HepG2 (cell line): ENCODE results near the gene NHERF2. TPM values are rescaled to one million over a fixed set of nuclear protein-coding genes. Genes with fewer than 3 reads are reported as not detected.

Source experiments
- ARNT ChIP-seq: fragments of 450-650 bp; IDR thresholded peaks from 2 replicates; pipeline ENCODE4 v1.6.1; 2017
- HES4 ChIP-seq: sonication (generic); formaldehyde crosslinking; IDR thresholded peaks from 2 replicates; pipeline ENCODE4 v1.9.0; 2021; ENCODE audit warnings: mild to moderate bottlenecking, missing genetic modification reagents, borderline replicate concordance
- JUND ChIP-seq: sonication (generic); formaldehyde crosslinking; IDR thresholded peaks from 2 replicates; pipeline ENCODE4 v1.8.0; 2022; ENCODE audit warnings: mild to moderate bottlenecking, missing genetic modification reagents
- MXI1 ChIP-seq: IDR thresholded peaks from 3 replicates; pipeline ENCODE4 v1.6.1; 2012; ENCODE audit warnings: low read depth, low read length, inconsistent platforms, borderline replicate concordance
- NBN ChIP-seq: fragments of 450-650 bp; conservative IDR thresholded peaks from 2 replicates; pipeline ENCODE4 v1.6.1; 2017
- NFKB2 ChIP-seq: sonication (generic); formaldehyde crosslinking; IDR thresholded peaks from 2 replicates; pipeline ENCODE4 v1.4.0; 2020; ENCODE audit warnings: missing genetic modification reagents, borderline replicate concordance
- RCOR2 ChIP-seq: IDR thresholded peaks from 2 replicates; pipeline ENCODE4 v1.6.1; 2016; ENCODE audit warnings: missing biosample characterization, missing genetic modification reagents
- ZNF24 ChIP-seq: fragments of 450-650 bp; IDR thresholded peaks from 2 replicates; pipeline ENCODE4 v1.6.1; 2017; ENCODE audit warnings: antibody characterized with exemption, mild to moderate bottlenecking
- ZNF264 ChIP-seq: sonication (generic); formaldehyde crosslinking; IDR thresholded peaks from 2 replicates; pipeline ENCODE4 v1.4.0; 2020; ENCODE audit warnings: missing genetic modification reagents
- ZNF335 ChIP-seq: sonication (generic); formaldehyde crosslinking; IDR thresholded peaks from 2 replicates; pipeline ENCODE4 v1.4.0; 2020; ENCODE audit warnings: missing genetic modification reagents
- ZNF563 ChIP-seq: sonication (generic); formaldehyde crosslinking; IDR thresholded peaks from 2 replicates; pipeline ENCODE4 v1.8.0; 2022; ENCODE audit warnings: mild to moderate bottlenecking, moderate library complexity, missing genetic modification reagents
- ZNF629 ChIP-seq: sonication (generic); formaldehyde crosslinking; conservative IDR thresholded peaks from 2 replicates; pipeline ENCODE4 v1.5.0; 2020; ENCODE audit warnings: missing genetic modification reagents
- ZNF724P ChIP-seq: sonication (generic); formaldehyde crosslinking; IDR thresholded peaks from 2 replicates; pipeline ENCODE4 v1.8.0; 2022; ENCODE audit warnings: missing genetic modification reagents, borderline replicate concordance
- ZNF83 ChIP-seq: sonication (generic); formaldehyde crosslinking; IDR thresholded peaks from 2 replicates; pipeline ENCODE4 v1.4.0; 2020; ENCODE audit warnings: missing genetic modification reagents, mild to moderate bottlenecking, borderline replicate concordance
- ZNF879 ChIP-seq: sonication (generic); formaldehyde crosslinking; IDR thresholded peaks from 2 replicates; pipeline ENCODE4 v1.8.1; 2023; ENCODE audit warnings: missing genetic modification reagents
- polyA plus RNA-seq, 8 experiments: library from polyadenylated mRNA; depleted of rRNA in 3 of 8; stranded (reverse) in 7 of 8; unstranded in 1 of 8; fragments of >200 nt; fragmentation: Illumina TruSeq in 4 of 8; extraction: Trizol in 4 of 8; gene quantifications; 2 replicates each; pipeline versions ENCODE4 v1.2.1 to v1.2.3, GENCODE V29; 2011 to 2016; ENCODE audit warnings: low read depth in 4 of 8, missing spikeins in 1 of 8, mixed read lengths in 1 of 8; ENCODE audit not compliant: insufficient read depth in 1 of 8
- total RNA-seq, 5 experiments: library from RNA; depleted of rRNA; stranded (reverse); fragments of >200 nt; fragmentation: Illumina TruSeq; extraction: Trizol; gene quantifications; 2 replicates each; pipeline ENCODE4 v1.2.3, GENCODE V29; 2016; ENCODE audit warnings: low read depth in 1 of 5
- TF ChIP-seq, protein P1 (sequence below): sonication (generic); formaldehyde crosslinking; IDR thresholded peaks from 2 replicates; pipeline ENCODE4 v1.9.0; 2021; ENCODE audit warnings: missing genetic modification reagents, borderline replicate concordance
- TF ChIP-seq, protein P2 (sequence below): sonication (generic); formaldehyde crosslinking; IDR thresholded peaks from 2 replicates; pipeline ENCODE4 v1.5.0; 2020; ENCODE audit warnings: mild to moderate bottlenecking, missing genetic modification reagents, moderate library complexity
- TF ChIP-seq, protein P3 (sequence below): sonication (generic); formaldehyde crosslinking; IDR thresholded peaks from 2 replicates; pipeline ENCODE4 v1.5.1; 2020; ENCODE audit warnings: mild to moderate bottlenecking, moderate library complexity, missing genetic modification reagents
- TF ChIP-seq, protein P4 (sequence below): IDR thresholded peaks from 2 replicates; pipeline ENCODE4 v1.6.1; 2016
- TF ChIP-seq, protein P5 (sequence below): sonication (generic); formaldehyde crosslinking; IDR thresholded peaks from 2 replicates; pipeline ENCODE4 v1.8.0; 2023; ENCODE audit warnings: mild to moderate bottlenecking, missing genetic modification reagents
- TF ChIP-seq, protein P6 (sequence below): sonication (generic); formaldehyde crosslinking; IDR thresholded peaks from 2 replicates; pipeline ENCODE4 v1.4.0; 2020; ENCODE audit warnings: missing genetic modification reagents

The NHERF2 gene
- total and polyA plus RNA-seq, 2 of the 13 experiments (the other 11 are each of a cell fraction or from before 2014, with no cell fraction given): 23.7 to 39.3 TPM

DNA sequence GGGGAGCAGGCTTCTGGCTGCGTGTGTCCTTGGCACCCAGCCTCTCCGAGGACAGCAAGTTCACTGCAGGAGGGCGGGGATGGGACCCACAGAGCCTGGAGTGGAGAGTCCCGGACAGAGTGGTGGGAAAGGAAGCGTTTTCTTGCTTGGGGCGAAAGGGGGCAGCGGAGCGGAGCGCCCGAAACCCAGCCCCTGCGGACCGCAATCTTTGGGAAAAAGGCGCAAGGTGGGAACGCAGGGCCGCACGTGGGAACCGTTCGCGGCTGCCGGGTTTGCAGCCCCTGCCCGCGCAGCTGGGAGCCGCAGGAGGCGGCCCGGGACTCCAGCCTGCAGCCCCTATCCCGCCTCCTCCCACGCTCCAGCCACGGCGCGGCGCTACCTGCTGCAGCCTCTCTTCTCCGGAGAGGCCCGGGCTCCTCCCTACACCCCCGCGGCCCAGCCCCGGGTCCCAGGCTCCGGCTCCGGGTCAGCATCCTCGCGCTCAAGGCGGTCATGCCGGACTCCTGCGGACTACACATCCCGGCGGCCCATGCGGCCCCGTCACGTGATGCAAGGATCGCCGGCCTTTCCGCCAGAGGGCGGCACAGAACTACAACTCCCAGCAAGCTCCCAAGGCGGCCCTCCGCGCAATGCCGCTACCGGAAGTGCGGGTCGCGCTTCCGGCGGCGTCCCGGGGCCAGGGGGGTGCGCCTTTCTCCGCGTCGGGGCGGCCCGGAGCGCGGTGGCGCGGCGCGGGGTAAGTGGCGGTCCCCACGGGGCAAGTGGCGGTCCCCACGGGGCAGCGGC is 20.8 kb downstream of the NHERF2 start, which contains the start of the genes NTHL1 and TSC2 (continued):
- TF ChIP-seq, protein P1, sequence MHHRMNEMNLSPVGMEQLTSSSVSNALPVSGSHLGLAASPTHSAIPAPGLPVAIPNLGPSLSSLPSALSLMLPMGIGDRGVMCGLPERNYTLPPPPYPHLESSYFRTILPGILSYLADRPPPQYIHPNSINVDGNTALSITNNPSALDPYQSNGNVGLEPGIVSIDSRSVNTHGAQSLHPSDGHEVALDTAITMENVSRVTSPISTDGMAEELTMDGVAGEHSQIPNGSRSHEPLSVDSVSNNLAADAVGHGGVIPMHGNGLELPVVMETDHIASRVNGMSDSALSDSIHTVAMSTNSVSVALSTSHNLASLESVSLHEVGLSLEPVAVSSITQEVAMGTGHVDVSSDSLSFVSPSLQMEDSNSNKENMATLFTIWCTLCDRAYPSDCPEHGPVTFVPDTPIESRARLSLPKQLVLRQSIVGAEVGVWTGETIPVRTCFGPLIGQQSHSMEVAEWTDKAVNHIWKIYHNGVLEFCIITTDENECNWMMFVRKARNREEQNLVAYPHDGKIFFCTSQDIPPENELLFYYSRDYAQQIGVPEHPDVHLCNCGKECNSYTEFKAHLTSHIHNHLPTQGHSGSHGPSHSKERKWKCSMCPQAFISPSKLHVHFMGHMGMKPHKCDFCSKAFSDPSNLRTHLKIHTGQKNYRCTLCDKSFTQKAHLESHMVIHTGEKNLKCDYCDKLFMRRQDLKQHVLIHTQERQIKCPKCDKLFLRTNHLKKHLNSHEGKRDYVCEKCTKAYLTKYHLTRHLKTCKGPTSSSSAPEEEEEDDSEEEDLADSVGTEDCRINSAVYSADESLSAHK (CRISPR knock-in tag): no peak
- peak; percentile 53; the same call in 1 of the 2 replicates for TF ChIP-seq ZNF563 (CRISPR knock-in tag)
- peak; percentile 61; the same call in 1 of the 2 replicates for TF ChIP-seq HES4
- TF ChIP-seq NBN: no peak
- TF ChIP-seq MXI1: peak; percentile 90; the same call in 2 of the 3 replicates
- no peak for TF ChIP-seq ZNF83 (CRISPR knock-in tag)
- 0 out of 2 replicates have a peak, but pooled peaks have one; percentile 2 for TF ChIP-seq ZNF629 (CRISPR knock-in tag)
- TF ChIP-seq, protein P2, sequence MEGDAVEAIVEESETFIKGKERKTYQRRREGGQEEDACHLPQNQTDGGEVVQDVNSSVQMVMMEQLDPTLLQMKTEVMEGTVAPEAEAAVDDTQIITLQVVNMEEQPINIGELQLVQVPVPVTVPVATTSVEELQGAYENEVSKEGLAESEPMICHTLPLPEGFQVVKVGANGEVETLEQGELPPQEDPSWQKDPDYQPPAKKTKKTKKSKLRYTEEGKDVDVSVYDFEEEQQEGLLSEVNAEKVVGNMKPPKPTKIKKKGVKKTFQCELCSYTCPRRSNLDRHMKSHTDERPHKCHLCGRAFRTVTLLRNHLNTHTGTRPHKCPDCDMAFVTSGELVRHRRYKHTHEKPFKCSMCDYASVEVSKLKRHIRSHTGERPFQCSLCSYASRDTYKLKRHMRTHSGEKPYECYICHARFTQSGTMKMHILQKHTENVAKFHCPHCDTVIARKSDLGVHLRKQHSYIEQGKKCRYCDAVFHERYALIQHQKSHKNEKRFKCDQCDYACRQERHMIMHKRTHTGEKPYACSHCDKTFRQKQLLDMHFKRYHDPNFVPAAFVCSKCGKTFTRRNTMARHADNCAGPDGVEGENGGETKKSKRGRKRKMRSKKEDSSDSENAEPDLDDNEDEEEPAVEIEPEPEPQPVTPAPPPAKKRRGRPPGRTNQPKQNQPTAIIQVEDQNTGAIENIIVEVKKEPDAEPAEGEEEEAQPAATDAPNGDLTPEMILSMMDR (CRISPR knock-in tag): peak; percentile 54
- TF ChIP-seq JUND (CRISPR knock-in tag): no peak
- no peak; the same call in 1 of the 2 replicates for TF ChIP-seq ZNF724P (CRISPR knock-in tag)
- TF ChIP-seq ZNF264: peak; percentile 44; the same call in 1 of the 2 replicates
- TF ChIP-seq, protein P3, sequence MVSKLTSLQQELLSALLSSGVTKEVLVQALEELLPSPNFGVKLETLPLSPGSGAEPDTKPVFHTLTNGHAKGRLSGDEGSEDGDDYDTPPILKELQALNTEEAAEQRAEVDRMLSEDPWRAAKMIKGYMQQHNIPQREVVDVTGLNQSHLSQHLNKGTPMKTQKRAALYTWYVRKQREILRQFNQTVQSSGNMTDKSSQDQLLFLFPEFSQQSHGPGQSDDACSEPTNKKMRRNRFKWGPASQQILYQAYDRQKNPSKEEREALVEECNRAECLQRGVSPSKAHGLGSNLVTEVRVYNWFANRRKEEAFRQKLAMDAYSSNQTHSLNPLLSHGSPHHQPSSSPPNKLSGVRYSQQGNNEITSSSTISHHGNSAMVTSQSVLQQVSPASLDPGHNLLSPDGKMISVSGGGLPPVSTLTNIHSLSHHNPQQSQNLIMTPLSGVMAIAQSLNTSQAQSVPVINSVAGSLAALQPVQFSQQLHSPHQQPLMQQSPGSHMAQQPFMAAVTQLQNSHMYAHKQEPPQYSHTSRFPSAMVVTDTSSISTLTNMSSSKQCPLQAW (CRISPR knock-in tag): peak; percentile 46
- no peak for TF ChIP-seq ZNF24
- TF ChIP-seq NFKB2: peak; percentile 19; the same call in 1 of the 2 replicates
- TF ChIP-seq, protein P4, sequence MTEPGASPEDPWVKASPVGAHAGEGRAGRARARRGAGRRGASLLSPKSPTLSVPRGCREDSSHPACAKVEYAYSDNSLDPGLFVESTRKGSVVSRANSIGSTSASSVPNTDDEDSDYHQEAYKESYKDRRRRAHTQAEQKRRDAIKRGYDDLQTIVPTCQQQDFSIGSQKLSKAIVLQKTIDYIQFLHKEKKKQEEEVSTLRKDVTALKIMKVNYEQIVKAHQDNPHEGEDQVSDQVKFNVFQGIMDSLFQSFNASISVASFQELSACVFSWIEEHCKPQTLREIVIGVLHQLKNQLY (CRISPR knock-in tag): peak; percentile 75
- TF ChIP-seq ZNF335 (CRISPR knock-in tag): peak; percentile 80; the same call in 1 of the 2 replicates
- TF ChIP-seq, protein P5, sequence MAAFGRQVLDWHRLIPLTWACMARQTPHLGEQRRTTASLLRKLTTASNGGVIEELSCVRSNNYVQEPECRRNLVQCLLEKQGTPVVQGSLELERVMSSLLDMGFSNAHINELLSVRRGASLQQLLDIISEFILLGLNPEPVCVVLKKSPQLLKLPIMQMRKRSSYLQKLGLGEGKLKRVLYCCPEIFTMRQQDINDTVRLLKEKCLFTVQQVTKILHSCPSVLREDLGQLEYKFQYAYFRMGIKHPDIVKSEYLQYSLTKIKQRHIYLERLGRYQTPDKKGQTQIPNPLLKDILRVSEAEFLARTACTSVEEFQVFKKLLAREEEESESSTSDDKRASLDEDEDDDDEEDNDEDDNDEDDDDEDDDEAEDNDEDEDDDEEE (CRISPR knock-in tag): peak; percentile 87
- TF ChIP-seq, protein P6, sequence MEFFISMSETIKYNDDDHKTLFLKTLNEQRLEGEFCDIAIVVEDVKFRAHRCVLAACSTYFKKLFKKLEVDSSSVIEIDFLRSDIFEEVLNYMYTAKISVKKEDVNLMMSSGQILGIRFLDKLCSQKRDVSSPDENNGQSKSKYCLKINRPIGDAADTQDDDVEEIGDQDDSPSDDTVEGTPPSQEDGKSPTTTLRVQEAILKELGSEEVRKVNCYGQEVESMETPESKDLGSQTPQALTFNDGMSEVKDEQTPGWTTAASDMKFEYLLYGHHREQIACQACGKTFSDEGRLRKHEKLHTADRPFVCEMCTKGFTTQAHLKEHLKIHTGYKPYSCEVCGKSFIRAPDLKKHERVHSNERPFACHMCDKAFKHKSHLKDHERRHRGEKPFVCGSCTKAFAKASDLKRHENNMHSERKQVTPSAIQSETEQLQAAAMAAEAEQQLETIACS (CRISPR knock-in tag): no peak
- no peak for TF ChIP-seq ARNT
- 0 out of 2 replicates have a peak, but pooled peaks have one; percentile 45 for TF ChIP-seq RCOR2
- TF ChIP-seq ZNF879 (CRISPR knock-in tag): no peak
